Kidney epithelial cell (primary cell): ENCODE data around the gene ATP5F1A. TPM values are rescaled to one million over a fixed set of nuclear protein-coding genes. Genes with fewer than 3 reads are reported as not detected.
A peak's percentile ranks its signal among the peaks of the same experiment; 100 is the strongest.

Source experiments
- DNase-seq: peaks from one replicate; pipeline ENCODE4 v3.0.0-alpha.2; 2010; ENCODE audit warnings: low read depth
- H3K27me3 ChIP-seq: 2 replicates; pipeline ENCODE4 v1.6.0; 2011; ENCODE audit warnings: low read length; ENCODE audit not compliant: control insufficient read depth, insufficient read depth
- H3K36me3 ChIP-seq: 2 replicates; pipeline ENCODE4 v1.5.1; 2011; ENCODE audit warnings: low read length; ENCODE audit not compliant: control insufficient read depth, insufficient read depth
- H3K4me3 ChIP-seq: 2 replicates; pipeline ENCODE4 v1.5.1; 2011; ENCODE audit warnings: low read depth, mild to moderate bottlenecking, control low read depth, low read length
- CTCF ChIP-seq: IDR thresholded peaks from 2 replicates; pipeline ENCODE4 v1.5.1; 2011; ENCODE audit warnings: mild to moderate bottlenecking, moderate library complexity, low read length, control low read depth, inconsistent platforms; ENCODE audit not compliant: insufficient read depth, poor library complexity, severe bottlenecking
- total RNA-seq: library from RNA; depleted of rRNA; stranded (reverse); fragments of >200 nt; gene quantifications from 2 replicates; pipeline ENCODE4 v1.2.3, GENCODE V29; 2015

ATP5F1A gene
- total RNA-seq, 1 donor from 2014 or later = 364 TPM

DNA sequence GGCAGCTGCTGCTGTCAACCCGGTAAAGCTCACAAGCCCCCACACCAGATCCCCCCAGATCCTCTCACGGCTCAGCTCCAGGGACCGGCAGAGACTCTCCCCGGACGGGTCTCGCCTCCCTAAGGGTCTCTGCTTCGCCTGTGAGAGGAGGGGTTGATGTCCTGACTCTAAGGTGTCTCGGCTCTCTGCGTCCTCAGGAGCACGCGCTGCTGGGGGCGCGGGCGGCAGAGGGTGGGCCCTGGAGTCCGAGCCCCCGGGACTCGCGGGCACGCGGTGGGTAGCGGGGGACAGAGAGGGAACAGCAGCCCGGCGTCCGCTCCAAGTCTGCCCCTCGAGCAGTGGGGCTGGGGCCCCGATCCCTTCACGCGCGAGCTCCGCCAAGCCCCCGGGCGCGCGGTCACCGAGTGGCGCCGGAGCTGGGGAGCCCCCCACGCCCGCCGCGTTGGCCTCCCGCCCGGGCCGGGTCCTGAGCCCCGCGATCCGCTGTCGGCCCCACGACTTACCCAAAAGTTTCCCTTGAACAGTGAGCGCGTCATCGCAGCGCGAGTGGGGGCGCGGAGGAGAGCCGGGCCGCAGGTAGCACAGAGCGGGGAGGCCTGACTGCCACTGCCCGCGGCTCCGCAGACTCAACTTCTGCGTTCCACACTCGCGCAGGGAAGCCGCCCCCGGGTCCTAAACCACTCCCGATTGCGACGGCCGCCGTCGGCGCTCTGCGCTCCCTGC is 26.3 kb downstream of the ATP5F1A start, which contains the start of gene PSTPIP2:
Gene PSTPIP2, minus strand, starts transcription at position 608 of the 723 bp plus-strand sequence. Its CDS starts 72 bp downstream, at position 536.
- Histone ChIP-seq H3K36me3 (no peaks in the 10 kb centered on the region), H3K27me3 (no peaks in the 10 kb centered on the region), H3K4me3 (peak within 1 kb of the TSS; percentile 80)
- no peak for DNase-seq
- TF ChIP-seq CTCF = no peak

DNA sequence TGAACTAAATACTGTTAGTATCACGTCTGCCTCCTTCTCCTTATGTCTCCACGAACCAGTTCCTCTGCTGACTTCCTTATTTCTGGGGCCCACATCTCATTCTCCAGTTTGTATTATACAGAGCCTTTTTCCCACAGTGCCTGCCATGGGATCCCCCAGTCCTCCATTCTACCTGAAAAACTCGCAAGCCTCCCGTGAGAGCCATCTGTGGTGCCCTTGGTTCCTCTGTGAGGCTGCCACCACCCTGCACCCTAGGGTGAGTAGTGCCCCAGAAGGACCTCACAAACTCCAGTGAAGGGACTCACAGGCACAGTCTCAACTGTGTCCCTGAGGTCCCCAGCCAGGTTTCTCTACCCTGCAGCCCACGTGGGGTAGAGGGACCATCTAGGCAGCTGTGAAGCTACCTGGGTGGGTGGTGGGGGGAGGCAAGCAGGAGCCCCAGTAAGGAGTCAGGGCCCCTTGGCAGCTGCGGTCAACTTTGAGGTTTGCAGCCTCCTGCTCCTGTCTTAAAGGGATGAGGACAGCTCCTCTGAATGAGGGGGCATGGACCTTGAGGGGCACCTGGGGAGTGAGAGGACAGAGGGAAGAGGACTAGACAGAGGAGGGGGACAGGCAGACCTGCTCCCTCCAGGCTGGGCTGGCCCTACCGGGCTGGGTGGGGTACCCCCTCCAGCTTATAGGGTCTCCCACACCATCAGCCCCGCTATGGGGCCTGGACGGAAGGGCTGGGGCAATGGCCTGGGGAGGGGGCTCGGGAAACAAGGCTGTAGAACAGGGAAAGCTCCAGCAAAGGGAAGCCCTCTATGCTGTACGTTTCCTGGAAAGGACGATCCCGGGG is 27.1 kb downstream of the ATP5F1A start:
- TF ChIP-seq CTCF = no peak
- Histone ChIP-seq H3K27me3 (no peaks in the 10 kb centered on the region), H3K36me3 (no peaks in the 10 kb centered on the region), H3K4me3 (peak overlapping the region; percentile 80)
- no peak for DNase-seq

DNA sequence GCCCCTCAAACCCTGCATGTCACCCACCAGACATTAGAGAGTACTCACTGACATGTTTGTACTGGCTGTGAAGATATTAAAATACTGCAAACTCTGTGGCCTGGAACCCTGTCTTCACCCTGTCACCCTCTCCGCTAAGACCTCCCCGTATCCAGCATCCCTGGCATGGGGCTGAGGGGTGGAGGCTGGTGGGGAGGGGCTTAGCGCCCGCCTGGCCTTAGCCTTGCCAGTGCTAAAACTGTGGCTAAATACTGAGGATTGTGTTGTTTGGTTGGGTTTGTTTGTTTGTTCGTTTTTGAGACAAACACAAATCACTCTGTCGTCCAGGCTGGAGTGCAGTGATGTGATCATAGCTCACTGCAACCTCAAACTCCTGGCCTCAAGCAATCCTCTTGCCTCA is 27.9 kb downstream of the ATP5F1A start:
- no peak for TF ChIP-seq CTCF
- no peak for DNase-seq
- Histone ChIP-seq H3K4me3 (no peak overlapping the region), H3K27me3 (no peaks in the 10 kb centered on the region), H3K36me3 (no peaks in the 10 kb centered on the region)

GRCh38 chr18:46069524-46069923 is 28.6 kb downstream of the ATP5F1A start:
- Histone ChIP-seq H3K36me3 (no peaks in the 10 kb centered on the region), H3K27me3 (no peaks in the 10 kb centered on the region), H3K4me3 (no peak overlapping the region)
- no peak for TF ChIP-seq CTCF
- no peak for DNase-seq

- Histone ChIP-seq H3K27me3 (no peaks in the 10 kb centered on the region), H3K4me3 (no peak overlapping the region), H3K36me3 (no peaks in the 10 kb centered on the region)
- TF ChIP-seq CTCF = no peak
- no peak for DNase-seq
These were observed 29.3 kb downstream of the ATP5F1A start for GRCh38 chr18:46068763-46069162.
